ENCODE data around the gene AAK1. TPM values are rescaled to one million over a fixed set of nuclear protein-coding genes. Genes with fewer than 3 reads are reported as not detected.

Gene AAK1
- total RNA-seq, 1 experiment from 2014 or later: 30.6 TPM

GRCh38 chr2:69659941-69660483 is 16.5 kb upstream of the AAK1 start:
- no peak for DNase-seq
- Histone ChIP-seq H4K20me1 (ENCODE audit: control insufficient read depth, insufficient read depth, insufficient read length) (no peaks in the 10 kb centered on the region), H2BK15ac (ENCODE audit: low read depth, low read length) (no peak overlapping the region), H3K27me3 (ENCODE audit: insufficient read depth, low read length) (no peaks in the 10 kb centered on the region), H3K56ac (ENCODE audit: insufficient read length, low read depth, low read length) (no peak overlapping the region), H3K79me1 (ENCODE audit: insufficient read depth, low read depth, low read length, poor library complexity, severe bottlenecking) (no peaks in the 10 kb centered on the region), H4K91ac (ENCODE audit: insufficient read length, low read depth, low read length) (no peak overlapping the region), H2BK12ac (ENCODE audit: insufficient read length, low read depth, low read length) (no peak overlapping the region), H3K14ac (ENCODE audit: insufficient read depth, low read length) (no peak overlapping the region), H2AFZ (ENCODE audit: low read length) (no peak overlapping the region), H3K27ac (ENCODE audit: insufficient read length, low read depth, low read length) (no peak overlapping the region), H3K23me2 (ENCODE audit: insufficient read length, low read depth, low read length, poor library complexity, severe bottlenecking) (no peaks in the 10 kb centered on the region), H2AK5ac (ENCODE audit: insufficient read length, low read length) (no peak overlapping the region), H3K9me3 (ENCODE audit: control insufficient read depth, low read depth, low read length) (no peaks in the 10 kb centered on the region), H2BK5ac (ENCODE audit: insufficient read length, low read length) (no peak overlapping the region), H4K8ac (replicated peaks; ENCODE audit: insufficient read length, low read depth, low read length) (no peak overlapping the region), H3K4me1 (ENCODE audit: insufficient read depth, low read length) (no peaks in the 10 kb centered on the region), H3K18ac (ENCODE audit: insufficient read length, low read depth, low read length) (no peak overlapping the region), H3K79me2 (ENCODE audit: insufficient read depth, low read length) (no peaks in the 10 kb centered on the region), H3K4me2 (ENCODE audit: insufficient read depth, insufficient read length, low read length) (no peak overlapping the region), H2BK20ac (ENCODE audit: low read depth, low read length, poor library complexity, severe bottlenecking) (no peak overlapping the region), H4K5ac (ENCODE audit: insufficient read length, low read depth, low read length) (no peak overlapping the region), H3K23ac (ENCODE audit: insufficient read length, low read depth, low read length) (no peak overlapping the region), H2BK120ac (ENCODE audit: low read depth, low read length, poor library complexity, severe bottlenecking) (no peak overlapping the region), H3T11ph (ENCODE audit: low read length) (no peak overlapping the region), H3K9ac (ENCODE audit: extremely low read depth, insufficient read length, low read length) (no peak overlapping the region), H3K4ac (ENCODE audit: low read depth, low read length) (no peak overlapping the region)
- Mint-ChIP-seq H3K36me3 (ENCODE audit: insufficient read depth in 1 of 3, low read depth in 3 of 3) (no peaks in the 10 kb centered on the region), H3K4me1 (peaks cover 0 to 4% of the 10 kb centered on the region in 2 experiments; a peak in 2 of 4 replicates), H3K27me3 (ENCODE audit: low read depth) (no peaks in the 10 kb centered on the region; the same call in 1 of the 2 replicates), H3K27ac (no peak overlapping the region), H3K4me3 (no peak overlapping the region), H3K9me3 (peaks cover 0 to 4% of the 10 kb centered on the region in 2 experiments; a peak in 2 of 5 replicates)
- no peak for TF ChIP-seq CTCF (conservative IDR thresholded peaks at IDR 0.05)
- no CpG with 5 or more reads among the region's 2 CpGs for whole genome bisulfite sequencing (ENCODE audit: extremely low coverage, insufficient read length, low lambda C conversion rate)
